GM23338 (cell line): ENCODE results near the gene EP400. TPM values are rescaled to one million over a fixed set of nuclear protein-coding genes. Genes with fewer than 3 reads are reported as not detected.

Experiments used
- ATAC-seq: fragments of 200-7000 bp; cut with Tn5 transposase; 3 replicates; pipeline ENCODE4 v1.9.1; 2020
- DNase-seq: peaks from one replicate; pipeline ENCODE4 v3.0.0-alpha.2; 2015; ENCODE audit warnings: low spot score
- H2AFZ ChIP-seq: fragments of 200-600 bp; sonication (generic); 2 replicates; pipeline ENCODE4 v1.8.0; 2016; ENCODE audit warnings: antibody characterized with exemption, mild to moderate bottlenecking, moderate library complexity
- H3F3A ChIP-seq: fragments of 200-600 bp; sonication (generic); replicated peaks from 2 replicates; pipeline ENCODE4 v1.8.0; 2017; ENCODE audit warnings: antibody characterized with exemption, mixed run types, low read depth
- H3K27ac ChIP-seq: fragments of 200-600 bp; sonication (generic); 2 replicates; pipeline ENCODE4 v1.6.1; 2016; ENCODE audit warnings: low read depth
- H3K27me3 ChIP-seq: fragments of 200-600 bp; sonication (generic); 2 replicates; pipeline ENCODE4 v1.8.0; 2016; ENCODE audit warnings: mild to moderate bottlenecking, mixed run types, moderate library complexity; ENCODE audit not compliant: insufficient read depth
- H3K36me3 ChIP-seq: fragments of 200-600 bp; sonication (generic); 2 replicates; pipeline ENCODE4 v1.8.0; 2016; ENCODE audit warnings: mild to moderate bottlenecking; ENCODE audit not compliant: insufficient read depth
- H3K4me1 ChIP-seq: fragments of 200-600 bp; sonication (generic); 2 replicates; pipeline ENCODE4 v1.8.0; 2016; ENCODE audit warnings: mild to moderate bottlenecking, moderate library complexity; ENCODE audit not compliant: insufficient read depth
- H3K4me2 ChIP-seq: fragments of 200-600 bp; sonication (generic); 2 replicates; pipeline ENCODE4 v1.7.1; 2017; ENCODE audit warnings: mixed run types
- H3K4me3 ChIP-seq: fragments of 200-600 bp; sonication (generic); 2 replicates; pipeline ENCODE4 v1.6.1; 2016; ENCODE audit warnings: mixed run types
- H3K79me2 ChIP-seq: fragments of 200-600 bp; sonication (generic); replicated peaks from 2 replicates; pipeline ENCODE4 v1.8.0; 2017; ENCODE audit warnings: mild to moderate bottlenecking; ENCODE audit not compliant: insufficient read depth
- H3K9me2 ChIP-seq: fragments of 200-600 bp; sonication (generic); 2 replicates; pipeline ENCODE4 v1.8.0; 2017; ENCODE audit not compliant: insufficient read depth
- H4K20me1 ChIP-seq: fragments of 200-600 bp; sonication (generic); replicated peaks from 2 replicates; pipeline ENCODE4 v1.8.0; 2017; ENCODE audit warnings: mild to moderate bottlenecking; ENCODE audit not compliant: insufficient read depth
- H3K27ac Mint-ChIP-seq: 2 replicates; pipeline ENCODE4 v1.8.0; 2020; ENCODE audit warnings: inconsistent platforms, mild to moderate bottlenecking, moderate library complexity, mixed read lengths
- H3K27me3 Mint-ChIP-seq: 3 replicates; pipeline ENCODE4 v1.8.0; 2022; ENCODE audit warnings: low read depth, mild to moderate bottlenecking, moderate library complexity, mixed read lengths, inconsistent platforms; ENCODE audit not compliant: insufficient read depth, poor library complexity
- H3K36me3 Mint-ChIP-seq: 3 replicates; pipeline ENCODE4 v1.8.0; 2021; ENCODE audit warnings: low read depth, mild to moderate bottlenecking, inconsistent platforms, moderate library complexity, mixed read lengths
- H3K4me1 Mint-ChIP-seq: 3 replicates; pipeline ENCODE4 v1.8.0; 2020; ENCODE audit warnings: mild to moderate bottlenecking, inconsistent platforms, mixed read lengths
- H3K4me3 Mint-ChIP-seq: 3 replicates; pipeline ENCODE4 v1.8.0; 2021; ENCODE audit warnings: moderate library complexity, mild to moderate bottlenecking, inconsistent platforms, mixed read lengths
- H3K9me3 Mint-ChIP-seq: 3 replicates; pipeline ENCODE4 v1.8.0; 2020; ENCODE audit warnings: moderate library complexity, mild to moderate bottlenecking, inconsistent platforms, mixed read lengths
- CREB1 ChIP-seq: fragments of 250-450 bp; sonication (Bioruptor Pico); IDR thresholded peaks from 2 replicates; pipeline ENCODE4 v1.5.0; 2020; ENCODE audit warnings: low read depth, mild to moderate bottlenecking, moderate library complexity
- EZH2 ChIP-seq: fragments of 200-600 bp; sonication (generic); IDR thresholded peaks from one replicate; pipeline ENCODE4 v1.8.0; 2017; ENCODE audit warnings: antibody characterized with exemption, mild to moderate bottlenecking, low read depth; ENCODE audit not compliant: unreplicated experiment
- EZH2phosphoT487 ChIP-seq: fragments of 200-600 bp; sonication (generic); IDR thresholded peaks from one replicate; pipeline ENCODE4 v1.8.1; 2018; ENCODE audit warnings: antibody characterized with exemption; ENCODE audit not compliant: unreplicated experiment
- JUNB ChIP-seq: IDR thresholded peaks from one replicate; pipeline ENCODE4 v1.6.1; 2016; ENCODE audit warnings: antibody characterized with exemption; ENCODE audit not compliant: unreplicated experiment
- NANOG ChIP-seq: IDR thresholded peaks from 2 replicates; pipeline ENCODE4 v1.6.1; 2016; ENCODE audit warnings: antibody characterized with exemption, borderline replicate concordance
- POLR2AphosphoS5 ChIP-seq: IDR thresholded peaks from 2 replicates; pipeline ENCODE4 v1.6.1; 2016; ENCODE audit warnings: antibody characterized with exemption, low read depth
- STAT1 ChIP-seq: IDR thresholded peaks from one replicate; pipeline ENCODE4 v1.6.1; 2016; ENCODE audit warnings: antibody characterized with exemption; ENCODE audit not compliant: unreplicated experiment
- ZNF114 ChIP-seq: fragments of 250-450 bp; sonication (Bioruptor Pico); IDR thresholded peaks from 2 replicates; pipeline ENCODE4 v1.5.0; 2020; ENCODE audit warnings: mild to moderate bottlenecking, moderate library complexity
- ZNF331 ChIP-seq: fragments of 250-450 bp; sonication (Bioruptor Pico); IDR thresholded peaks from 2 replicates; pipeline ENCODE4 v1.5.0; 2020; ENCODE audit warnings: low read depth, mild to moderate bottlenecking, moderate library complexity
- polyA plus RNA-seq: library from polyadenylated mRNA; unstranded; fragments of >200 nt; fragmentation: Nextera tagmentation; extraction: Ambion mirVana; gene quantifications from 2 replicates; pipeline ENCODE4 v1.2.1, GENCODE V29; 2016
- total RNA-seq: library from RNA; depleted of rRNA; stranded (reverse); fragments of >200 nt; shearing (Covaris generic); gene quantifications from 2 replicates; pipeline ENCODE4 v1.2.3, GENCODE V29; 2014
- TF ChIP-seq, protein P1 (sequence below): IDR thresholded peaks from 2 replicates; pipeline ENCODE4 v1.6.1; 2016; ENCODE audit warnings: antibody characterized with exemption
- TF ChIP-seq, protein P2 (sequence below), 2 experiments: fragments of 200-600 bp in 1 of 2; sonication (generic) in 1 of 2; conservative IDR thresholded peaks; 2 replicates each; pipeline versions ENCODE4 v1.5.1 to v1.6.1; 2016 to 2017; ENCODE audit warnings: antibody characterized with exemption in 2 of 2, low read depth in 2 of 2, mild to moderate bottlenecking in 2 of 2, moderate library complexity in 1 of 2
- TF ChIP-seq, protein P3 (sequence below): fragments of 250-450 bp; sonication (Bioruptor Pico); IDR thresholded peaks from 2 replicates; pipeline ENCODE4 v1.5.0; 2020; ENCODE audit warnings: mild to moderate bottlenecking, moderate library complexity
- TF ChIP-seq, protein P4 (sequence below): IDR thresholded peaks from one replicate; pipeline ENCODE4 v1.6.1; 2018; ENCODE audit warnings: antibody characterized with exemption; ENCODE audit not compliant: unreplicated experiment

The EP400 gene
- total and polyA plus RNA-seq, 2 experiments from 2014 or later: 26.3 to 57.2 TPM

DNA sequence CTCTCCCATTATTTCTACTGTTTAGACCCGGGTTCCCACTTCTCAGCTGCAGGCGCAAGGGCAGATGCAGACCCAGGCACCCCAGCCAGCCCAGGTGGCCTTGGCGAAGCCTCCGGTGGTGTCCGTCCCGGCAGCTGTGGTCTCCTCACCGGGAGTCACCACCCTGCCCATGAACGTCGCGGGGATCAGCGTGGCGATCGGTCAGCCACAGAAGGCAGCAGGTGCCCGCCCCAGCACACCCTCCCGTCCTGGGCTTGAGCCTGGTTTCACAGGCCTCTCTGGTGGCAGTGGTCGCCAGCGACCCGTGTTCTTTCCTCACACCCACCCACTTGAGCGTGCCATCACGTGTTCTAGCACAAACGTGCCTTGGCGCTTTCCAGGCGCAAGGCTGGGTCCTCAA is 117.0 kb downstream of the EP400 start:
- H3K4me1 Mint-ChIP-seq: no peaks in the 10 kb centered on the region
- Histone ChIP-seq H3K36me3 (peaks cover 11% of the 10 kb centered on the region; the same call in 1 of the 2 replicates), H2AFZ (no peak overlapping the region), H3K79me2 (no peaks in the 10 kb centered on the region), H3F3A (no peaks in the 10 kb centered on the region), H3K27me3 (no peaks in the 10 kb centered on the region), H3K9me2 (no peaks in the 10 kb centered on the region), H3K4me2 (no peak overlapping the region), H3K27ac (no peak overlapping the region), H3K4me3 (no peak overlapping the region), H4K20me1 (no peaks in the 10 kb centered on the region), H3K4me1 (no peaks in the 10 kb centered on the region)
- H3K27ac Mint-ChIP-seq: no peak overlapping the region
- ATAC-seq (no peak), DNase-seq (no peak)
- H3K36me3 Mint-ChIP-seq: peaks cover 55% of the 10 kb centered on the region
- no peak overlapping the region for H3K4me3 Mint-ChIP-seq
- H3K27me3 Mint-ChIP-seq: peaks cover 10% of the 10 kb centered on the region
- H3K9me3 Mint-ChIP-seq: no peaks in the 10 kb centered on the region
- TF ChIP-seq JUNB (no peak), NANOG (no peak), POLR2AphosphoS5 (no peak), CREB1 (CRISPR knock-in tag) (no peak), STAT1 (no peak), ZNF114 (CRISPR knock-in tag) (no peak), ZNF331 (CRISPR knock-in tag) (no peak), EZH2phosphoT487 (no peak), EZH2 (no peak)
- TF ChIP-seq, protein P1, sequence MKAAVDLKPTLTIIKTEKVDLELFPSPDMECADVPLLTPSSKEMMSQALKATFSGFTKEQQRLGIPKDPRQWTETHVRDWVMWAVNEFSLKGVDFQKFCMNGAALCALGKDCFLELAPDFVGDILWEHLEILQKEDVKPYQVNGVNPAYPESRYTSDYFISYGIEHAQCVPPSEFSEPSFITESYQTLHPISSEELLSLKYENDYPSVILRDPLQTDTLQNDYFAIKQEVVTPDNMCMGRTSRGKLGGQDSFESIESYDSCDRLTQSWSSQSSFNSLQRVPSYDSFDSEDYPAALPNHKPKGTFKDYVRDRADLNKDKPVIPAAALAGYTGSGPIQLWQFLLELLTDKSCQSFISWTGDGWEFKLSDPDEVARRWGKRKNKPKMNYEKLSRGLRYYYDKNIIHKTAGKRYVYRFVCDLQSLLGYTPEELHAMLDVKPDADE: no peak
- TF ChIP-seq, protein P2, sequence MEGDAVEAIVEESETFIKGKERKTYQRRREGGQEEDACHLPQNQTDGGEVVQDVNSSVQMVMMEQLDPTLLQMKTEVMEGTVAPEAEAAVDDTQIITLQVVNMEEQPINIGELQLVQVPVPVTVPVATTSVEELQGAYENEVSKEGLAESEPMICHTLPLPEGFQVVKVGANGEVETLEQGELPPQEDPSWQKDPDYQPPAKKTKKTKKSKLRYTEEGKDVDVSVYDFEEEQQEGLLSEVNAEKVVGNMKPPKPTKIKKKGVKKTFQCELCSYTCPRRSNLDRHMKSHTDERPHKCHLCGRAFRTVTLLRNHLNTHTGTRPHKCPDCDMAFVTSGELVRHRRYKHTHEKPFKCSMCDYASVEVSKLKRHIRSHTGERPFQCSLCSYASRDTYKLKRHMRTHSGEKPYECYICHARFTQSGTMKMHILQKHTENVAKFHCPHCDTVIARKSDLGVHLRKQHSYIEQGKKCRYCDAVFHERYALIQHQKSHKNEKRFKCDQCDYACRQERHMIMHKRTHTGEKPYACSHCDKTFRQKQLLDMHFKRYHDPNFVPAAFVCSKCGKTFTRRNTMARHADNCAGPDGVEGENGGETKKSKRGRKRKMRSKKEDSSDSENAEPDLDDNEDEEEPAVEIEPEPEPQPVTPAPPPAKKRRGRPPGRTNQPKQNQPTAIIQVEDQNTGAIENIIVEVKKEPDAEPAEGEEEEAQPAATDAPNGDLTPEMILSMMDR (conservative IDR thresholded peaks at IDR 0.05; ENCODE audit: low read depth in 2 of 2): no peak
- TF ChIP-seq, protein P3, sequence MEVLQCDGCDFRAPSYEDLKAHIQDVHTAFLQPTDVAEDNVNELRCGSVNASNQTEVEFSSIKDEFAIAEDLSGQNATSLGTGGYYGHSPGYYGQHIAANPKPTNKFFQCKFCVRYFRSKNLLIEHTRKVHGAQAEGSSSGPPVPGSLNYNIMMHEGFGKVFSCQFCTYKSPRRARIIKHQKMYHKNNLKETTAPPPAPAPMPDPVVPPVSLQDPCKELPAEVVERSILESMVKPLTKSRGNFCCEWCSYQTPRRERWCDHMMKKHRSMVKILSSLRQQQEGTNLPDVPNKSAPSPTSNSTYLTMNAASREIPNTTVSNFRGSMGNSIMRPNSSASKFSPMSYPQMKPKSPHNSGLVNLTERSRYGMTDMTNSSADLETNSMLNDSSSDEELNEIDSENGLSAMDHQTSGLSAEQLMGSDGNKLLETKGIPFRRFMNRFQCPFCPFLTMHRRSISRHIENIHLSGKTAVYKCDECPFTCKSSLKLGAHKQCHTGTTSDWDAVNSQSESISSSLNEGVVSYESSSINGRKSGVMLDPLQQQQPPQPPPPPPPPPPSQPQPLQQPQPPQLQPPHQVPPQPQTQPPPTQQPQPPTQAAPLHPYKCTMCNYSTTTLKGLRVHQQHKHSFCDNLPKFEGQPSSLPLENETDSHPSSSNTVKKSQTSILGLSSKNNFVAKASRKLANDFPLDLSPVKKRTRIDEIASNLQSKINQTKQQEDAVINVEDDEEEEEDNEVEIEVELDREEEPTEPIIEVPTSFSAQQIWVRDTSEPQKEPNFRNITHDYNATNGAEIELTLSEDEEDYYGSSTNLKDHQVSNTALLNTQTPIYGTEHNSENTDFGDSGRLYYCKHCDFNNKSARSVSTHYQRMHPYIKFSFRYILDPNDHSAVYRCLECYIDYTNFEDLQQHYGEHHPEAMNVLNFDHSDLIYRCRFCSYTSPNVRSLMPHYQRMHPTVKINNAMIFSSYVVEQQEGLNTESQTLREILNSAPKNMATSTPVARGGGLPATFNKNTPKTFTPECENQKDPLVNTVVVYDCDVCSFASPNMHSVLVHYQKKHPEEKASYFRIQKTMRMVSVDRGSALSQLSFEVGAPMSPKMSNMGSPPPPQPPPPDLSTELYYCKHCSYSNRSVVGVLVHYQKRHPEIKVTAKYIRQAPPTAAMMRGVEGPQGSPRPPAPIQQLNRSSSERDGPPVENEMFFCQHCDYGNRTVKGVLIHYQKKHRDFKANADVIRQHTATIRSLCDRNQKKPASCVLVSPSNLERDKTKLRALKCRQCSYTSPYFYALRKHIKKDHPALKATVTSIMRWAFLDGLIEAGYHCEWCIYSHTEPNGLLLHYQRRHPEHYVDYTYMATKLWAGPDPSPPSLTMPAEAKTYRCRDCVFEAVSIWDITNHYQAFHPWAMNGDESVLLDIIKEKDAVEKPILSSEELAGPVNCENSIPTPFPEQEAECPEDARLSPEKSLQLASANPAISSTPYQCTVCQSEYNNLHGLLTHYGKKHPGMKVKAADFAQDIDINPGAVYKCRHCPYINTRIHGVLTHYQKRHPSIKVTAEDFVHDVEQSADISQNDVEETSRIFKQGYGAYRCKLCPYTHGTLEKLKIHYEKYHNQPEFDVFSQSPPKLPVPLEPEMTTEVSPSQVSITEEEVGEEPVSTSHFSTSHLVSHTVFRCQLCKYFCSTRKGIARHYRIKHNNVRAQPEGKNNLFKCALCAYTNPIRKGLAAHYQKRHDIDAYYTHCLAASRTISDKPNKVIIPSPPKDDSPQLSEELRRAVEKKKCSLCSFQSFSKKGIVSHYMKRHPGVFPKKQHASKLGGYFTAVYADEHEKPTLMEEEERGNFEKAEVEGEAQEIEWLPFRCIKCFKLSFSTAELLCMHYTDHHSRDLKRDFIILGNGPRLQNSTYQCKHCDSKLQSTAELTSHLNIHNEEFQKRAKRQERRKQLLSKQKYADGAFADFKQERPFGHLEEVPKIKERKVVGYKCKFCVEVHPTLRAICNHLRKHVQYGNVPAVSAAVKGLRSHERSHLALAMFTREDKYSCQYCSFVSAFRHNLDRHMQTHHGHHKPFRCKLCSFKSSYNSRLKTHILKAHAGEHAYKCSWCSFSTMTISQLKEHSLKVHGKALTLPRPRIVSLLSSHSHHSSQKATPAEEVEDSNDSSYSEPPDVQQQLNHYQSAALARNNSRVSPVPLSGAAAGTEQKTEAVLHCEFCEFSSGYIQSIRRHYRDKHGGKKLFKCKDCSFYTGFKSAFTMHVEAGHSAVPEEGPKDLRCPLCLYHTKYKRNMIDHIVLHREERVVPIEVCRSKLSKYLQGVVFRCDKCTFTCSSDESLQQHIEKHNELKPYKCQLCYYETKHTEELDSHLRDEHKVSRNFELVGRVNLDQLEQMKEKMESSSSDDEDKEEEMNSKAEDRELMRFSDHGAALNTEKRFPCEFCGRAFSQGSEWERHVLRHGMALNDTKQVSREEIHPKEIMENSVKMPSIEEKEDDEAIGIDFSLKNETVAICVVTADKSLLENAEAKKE (CRISPR knock-in tag): no peak
- TF ChIP-seq, protein P4, sequence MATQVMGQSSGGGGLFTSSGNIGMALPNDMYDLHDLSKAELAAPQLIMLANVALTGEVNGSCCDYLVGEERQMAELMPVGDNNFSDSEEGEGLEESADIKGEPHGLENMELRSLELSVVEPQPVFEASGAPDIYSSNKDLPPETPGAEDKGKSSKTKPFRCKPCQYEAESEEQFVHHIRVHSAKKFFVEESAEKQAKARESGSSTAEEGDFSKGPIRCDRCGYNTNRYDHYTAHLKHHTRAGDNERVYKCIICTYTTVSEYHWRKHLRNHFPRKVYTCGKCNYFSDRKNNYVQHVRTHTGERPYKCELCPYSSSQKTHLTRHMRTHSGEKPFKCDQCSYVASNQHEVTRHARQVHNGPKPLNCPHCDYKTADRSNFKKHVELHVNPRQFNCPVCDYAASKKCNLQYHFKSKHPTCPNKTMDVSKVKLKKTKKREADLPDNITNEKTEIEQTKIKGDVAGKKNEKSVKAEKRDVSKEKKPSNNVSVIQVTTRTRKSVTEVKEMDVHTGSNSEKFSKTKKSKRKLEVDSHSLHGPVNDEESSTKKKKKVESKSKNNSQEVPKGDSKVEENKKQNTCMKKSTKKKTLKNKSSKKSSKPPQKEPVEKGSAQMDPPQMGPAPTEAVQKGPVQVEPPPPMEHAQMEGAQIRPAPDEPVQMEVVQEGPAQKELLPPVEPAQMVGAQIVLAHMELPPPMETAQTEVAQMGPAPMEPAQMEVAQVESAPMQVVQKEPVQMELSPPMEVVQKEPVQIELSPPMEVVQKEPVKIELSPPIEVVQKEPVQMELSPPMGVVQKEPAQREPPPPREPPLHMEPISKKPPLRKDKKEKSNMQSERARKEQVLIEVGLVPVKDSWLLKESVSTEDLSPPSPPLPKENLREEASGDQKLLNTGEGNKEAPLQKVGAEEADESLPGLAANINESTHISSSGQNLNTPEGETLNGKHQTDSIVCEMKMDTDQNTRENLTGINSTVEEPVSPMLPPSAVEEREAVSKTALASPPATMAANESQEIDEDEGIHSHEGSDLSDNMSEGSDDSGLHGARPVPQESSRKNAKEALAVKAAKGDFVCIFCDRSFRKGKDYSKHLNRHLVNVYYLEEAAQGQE: no peak
